Coronary artery (tissue), 2 donors: ENCODE results near the gene SLC66A2.

Experiments used
- DNase-seq: peaks from one replicate; pipeline ENCODE4 v3.0.0-alpha.2; 2017; ENCODE audit warnings: low spot score
- H3K27ac ChIP-seq, 2 donors: fragments of 200-600 bp; sonication (generic); one replicate each; pipeline ENCODE4 v1.5.1; 2016 to 2019
- H3K4me3 ChIP-seq: fragments of 200-600 bp; sonication (generic); 2 replicates; pipeline ENCODE4 v1.5.1; 2016; ENCODE audit warnings: mild to moderate bottlenecking, moderate library complexity
- CTCF ChIP-seq: fragments of 200-600 bp; sonication (generic); IDR thresholded peaks from one replicate; pipeline ENCODE4 v1.5.1; 2019; ENCODE audit warnings: antibody characterized with exemption

The SLC66A2 gene

GRCh38 chr18:79930020-79930642, 21.3 kb downstream of the SLC66A2 start:
- TF ChIP-seq CTCF: no peak

GRCh38 chr18:79928563-79928960, 22.9 kb downstream of the SLC66A2 start:
- DNase-seq: peak; percentile 54
- no peak overlapping the region for H3K4me3 ChIP-seq
- H3K27ac ChIP-seq: no peak overlapping the region
- TF ChIP-seq CTCF: no peak

More at GRCh38 chr18:79930020-79930642, 21.3 kb downstream of the SLC66A2 start:
- Histone ChIP-seq H3K27ac (no peak overlapping the region), H3K4me3 (no peak overlapping the region)
- no peak for DNase-seq

- TF ChIP-seq CTCF: no peak
- peak; percentile 65 for DNase-seq
- no peak overlapping the region for H3K27ac ChIP-seq
These were observed 23.6 kb downstream of the SLC66A2 start for GRCh38 chr18:79927607-79928562.

GRCh38 chr18:79926715-79927606, 24.5 kb downstream of the SLC66A2 start:
- Histone ChIP-seq H3K27ac (no peak overlapping the region), H3K4me3 (no peak overlapping the region)
- peak; percentile 62 for DNase-seq
- no peak for TF ChIP-seq CTCF

More at GRCh38 chr18:79927607-79928562, 23.6 kb downstream of the SLC66A2 start:
- no peak overlapping the region for H3K4me3 ChIP-seq

- peak; percentile 68 for DNase-seq
- TF ChIP-seq CTCF: no peak
These were observed 25.1 kb downstream of the SLC66A2 start for GRCh38 chr18:79926306-79926705.

GRCh38 chr18:79924814-79925731, 26.4 kb downstream of the SLC66A2 start:
- DNase-seq: peak; percentile 45
- H3K4me3 ChIP-seq: no peak overlapping the region
- H3K27ac ChIP-seq: no peak overlapping the region
- no peak for TF ChIP-seq CTCF

More at GRCh38 chr18:79926306-79926705, 25.1 kb downstream of the SLC66A2 start:
- Histone ChIP-seq H3K27ac (no peak overlapping the region), H3K4me3 (no peak overlapping the region)
